ENCODE measurements around the gene KMT2D. TPM values are rescaled to one million over a fixed set of nuclear protein-coding genes. Genes with fewer than 3 reads are reported as not detected.

KMT2D gene
- total and polyA plus RNA-seq, 2 of the 8 experiments (the other 6 are each of a cell fraction or from before 2014, with no cell fraction given), result 9.1 to 86.3 TPM

DNA sequence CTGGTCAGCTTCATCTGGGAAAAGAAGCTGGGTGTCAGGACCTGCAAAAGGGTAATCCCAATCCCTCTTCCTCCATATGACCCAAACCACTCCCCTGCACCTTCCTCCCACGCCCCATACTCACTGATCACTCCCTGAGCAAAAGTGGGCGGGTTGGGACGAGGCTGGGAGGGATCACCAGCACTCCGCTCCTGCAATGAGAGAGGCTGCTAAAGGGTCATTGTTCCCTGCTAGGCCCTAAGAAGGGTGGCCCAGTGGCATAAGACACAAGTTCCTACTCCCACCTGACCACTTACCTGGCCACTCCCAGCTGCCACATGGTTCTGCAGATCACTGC, 26.3 kb downstream of the KMT2D start:
- peaks cover 42 to 74% (median 70%) of the 10 kb centered on the region in 4 experiments for H3K36me3 ChIP-seq (ENCODE audit: control insufficient read depth in 2 of 4, insufficient read depth in 4 of 4, low read length in 3 of 4)
- FAIRE-seq (no peak), DNase-seq (ENCODE audit: low read depth in 1 of 2, low spot score in 2 of 2) (no peak)
- H2BK15ac ChIP-seq (ENCODE audit: low read length), result no peak overlapping the region
- no peak overlapping the region for H3K14ac ChIP-seq (ENCODE audit: insufficient read length)
- ChIA-PET POLR2A (ENCODE audit: partially characterized antibody) (interaction anchor here (1.0 to 22.2 kb wide), 6 partner anchors 4 to 24 kb away, joined by 3 to 339 read pairs (median 26); partner anchors contain the start of gene KMT2D), CTCF (ENCODE audit: partially characterized antibody) (interaction anchor here (0.7 to 12.2 kb wide), 4 partner anchors 12 to 283 kb away, joined by 3 to 126 read pairs (median 19); partner anchors contain the start of gene PRKAG1)
- no peak overlapping the region for H3K18ac ChIP-seq (ENCODE audit: extremely low read depth, low read length)
- no peaks in the 10 kb centered on the region for H3K27me3 ChIP-seq (replicated peaks in 1 of 4; ENCODE audit: control insufficient read depth in 3 of 4, extremely low read depth in 1 of 4, insufficient read depth in 3 of 4, low read length in 3 of 4)
- H3K23me2 ChIP-seq (ENCODE audit: low read depth, low read length), result no peaks in the 10 kb centered on the region
- no peak overlapping the region for H3K27ac ChIP-seq (ENCODE audit: low read depth, low read length)
- H3K56ac ChIP-seq (replicated peaks; ENCODE audit: insufficient read length, low read depth, low read length), result no peak overlapping the region
- H3K9ac ChIP-seq (replicated peaks in 1 of 4; ENCODE audit: extremely low read depth in 1 of 4, low read depth in 3 of 4, low read length in 3 of 4), result no peak overlapping the region
- peaks cover 9 to 16% of the 10 kb centered on the region in 2 experiments for H4K20me1 ChIP-seq (replicated peaks in 1 of 2; ENCODE audit: control insufficient read depth in 1 of 2, insufficient read depth in 2 of 2, low read length in 2 of 2)
- H4K8ac ChIP-seq (ENCODE audit: extremely low read depth, insufficient read depth, low read length), result no peak overlapping the region
- WGBS, 2 experiments (ENCODE audit: extremely low coverage in 1 of 2, insufficient coverage in 1 of 2, insufficient read length in 1 of 2, insufficient replicate concordance in 2 of 2, low coverage in 1 of 2, low lambda C conversion rate in 2 of 2, missing lambda C conversion rate in 1 of 2), result 94% methylated on average over 4 of the region's 4 CpGs; no CpG with 5 or more reads in 1 of the 2 experiments
- H4K5ac ChIP-seq (ENCODE audit: insufficient read length, low read depth, low read length), result no peak overlapping the region
- no peak overlapping the region for H2AFZ ChIP-seq (ENCODE audit: low read length)
- H4K91ac ChIP-seq (replicated peaks; ENCODE audit: insufficient read length, low read length), result no peak overlapping the region
- no peak overlapping the region for H3K4me3 ChIP-seq (ENCODE audit: extremely low read depth in 1 of 4, insufficient read depth in 2 of 4, low read depth in 3 of 4, low read length in 4 of 4)
- H2BK20ac ChIP-seq (ENCODE audit: low read length), result no peak overlapping the region
- H2BK12ac ChIP-seq (ENCODE audit: low read depth, low read length), result no peak overlapping the region
- no peak overlapping the region for H3K4me2 ChIP-seq (ENCODE audit: insufficient read depth in 1 of 2, low read depth in 2 of 2, low read length in 2 of 2)
- H3K4me1 ChIP-seq (replicated peaks in 1 of 4; ENCODE audit: control insufficient read depth in 3 of 4, insufficient read depth in 4 of 4, low read length in 3 of 4), result no peaks in the 10 kb centered on the region
- no peak overlapping the region for H2AK5ac ChIP-seq (ENCODE audit: low read depth, low read length)
- no peak for TF ChIP-seq RAD21 (IDR thresholded peaks at IDR 0.05 in 1 of 2, conservative IDR thresholded peaks at IDR 0.05 in 1 of 2; ENCODE audit: low read depth in 2 of 2, low read length in 2 of 2)
- no peak for TF ChIP-seq ASH2L (IDR thresholded peaks at IDR 0.05; ENCODE audit: low read length)
- no peak for TF ChIP-seq SIN3A (conservative IDR thresholded peaks at IDR 0.05 in 1 of 2, IDR thresholded peaks at IDR 0.05 in 1 of 2; ENCODE audit: low read depth in 1 of 2, low read length in 2 of 2)
- TF ChIP-seq GABPA (IDR thresholded peaks at IDR 0.05; ENCODE audit: borderline replicate concordance, insufficient read depth, low read length), result no peak
- no peak overlapping the region for H3K4ac ChIP-seq (replicated peaks; ENCODE audit: insufficient read length, low read depth, low read length)
- H3K79me2 ChIP-seq (ENCODE audit: control insufficient read depth in 1 of 2, insufficient read depth in 2 of 2, low read length in 2 of 2), result no peaks in the 10 kb centered on the region
- no peaks in the 10 kb centered on the region; the same call in none of the 2 replicates for H3K79me1 ChIP-seq (ENCODE audit: low read depth, low read length)
- no peak overlapping the region for H2BK120ac ChIP-seq (replicated peaks; ENCODE audit: low read depth, low read length)
- H3K23ac ChIP-seq (ENCODE audit: insufficient read length), result no peak overlapping the region
- H2BK5ac ChIP-seq (ENCODE audit: low read depth, low read length), result no peak overlapping the region
- no peaks in the 10 kb centered on the region for H3K9me3 ChIP-seq (ENCODE audit: insufficient read depth in 2 of 2, low read depth in 1 of 2, low read length in 1 of 2)

All from H1 (cell line).